BJ (cell line): ENCODE data around the gene OXCT1. TPM values are rescaled to one million over a fixed set of nuclear protein-coding genes. Genes with fewer than 3 reads are reported as not detected.
"Not testable (repeated sequence)": the region's sequence is repeated elsewhere in the genome, so short reads cannot be mapped to it uniquely, and the experiment has no call there.

Experiments
- CTCF ChIA-PET: fragments of 350-600 bp; formaldehyde crosslinking; extraction: SDS; loops from one replicate; lab custom pipeline; 2021; ENCODE audit warnings: antibody characterized with exemption, inconsistent platforms; lab: Yijun Ruan, JAX
- POLR2A ChIA-PET: fragments of 300-600 bp; sonication (Branson Sonifier 250); formaldehyde crosslinking; extraction: SDS; loops from one replicate; lab custom pipeline; 2021; ENCODE audit warnings: antibody characterized with exemption; lab: Charles Lee
- DNase-seq: peaks from one replicate; pipeline ENCODE4 v3.0.0-alpha.2; 2011; ENCODE audit warnings: low read depth
- H3K27me3 ChIP-seq: 2 replicates; pipeline ENCODE4 v1.6.0; 2011; ENCODE audit warnings: low read length; ENCODE audit not compliant: control insufficient read depth, insufficient read depth
- H3K36me3 ChIP-seq: 2 replicates; pipeline ENCODE4 v1.5.1; 2011; ENCODE audit warnings: low read length; ENCODE audit not compliant: control insufficient read depth, insufficient read depth
- H3K4me3 ChIP-seq: 2 replicates; pipeline ENCODE4 v1.5.1; 2011; ENCODE audit warnings: low read depth, mild to moderate bottlenecking, control low read depth, low read length
- CTCF ChIP-seq: IDR thresholded peaks from 2 replicates; pipeline ENCODE4 v1.5.1; 2011; ENCODE audit warnings: low read depth, mild to moderate bottlenecking, control low read depth, inconsistent platforms, low read length, moderate library complexity; ENCODE audit not compliant: insufficient read depth
- polyA plus RNA-seq: library from polyadenylated mRNA; depleted of rRNA; stranded (reverse); fragments of >200 nt; gene quantifications from 2 replicates; pipeline ENCODE4 v1.2.3, GENCODE V29; 2011

OXCT1 gene
- polyA plus RNA-seq, 1 experiment: 12.0 TPM

DNA sequence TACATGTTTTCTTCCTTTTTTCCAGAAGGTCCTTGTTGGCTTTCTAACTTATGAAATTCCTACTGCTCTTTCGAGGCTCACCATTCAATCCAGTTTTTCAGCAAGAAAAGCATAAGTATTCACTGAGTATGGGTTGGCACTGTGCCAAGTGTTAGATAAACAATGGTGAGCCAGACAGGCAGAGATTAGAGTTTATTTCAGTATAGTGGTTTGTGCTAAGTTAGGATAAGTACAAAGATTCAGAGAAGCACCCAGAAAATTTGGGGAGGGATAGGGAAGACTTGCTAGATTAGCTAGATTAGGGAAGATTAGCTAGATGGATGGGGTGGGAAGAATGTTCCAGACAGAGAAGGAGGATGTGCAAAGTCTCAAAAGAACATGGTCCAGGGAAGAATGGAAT is 122.9 kb downstream of the OXCT1 start:
- CTCF ChIA-PET: no interaction called here
- TF ChIP-seq CTCF: no peak
- DNase-seq: no peak
- Histone ChIP-seq H3K4me3 (no peak overlapping the region), H3K27me3 (no peaks in the 10 kb centered on the region), H3K36me3 (no peaks in the 10 kb centered on the region; the same call in 1 of the 2 replicates)
- POLR2A ChIA-PET: no interaction called here

- H3K4me3 ChIP-seq, DNase-seq, H3K27me3 ChIP-seq, CTCF ChIA-PET, POLR2A ChIA-PET, H3K36me3 ChIP-seq: not testable (repeated sequence)
Observed at GRCh38 chr5:41742608-41743007, 127.6 kb downstream of the OXCT1 start.

DNA sequence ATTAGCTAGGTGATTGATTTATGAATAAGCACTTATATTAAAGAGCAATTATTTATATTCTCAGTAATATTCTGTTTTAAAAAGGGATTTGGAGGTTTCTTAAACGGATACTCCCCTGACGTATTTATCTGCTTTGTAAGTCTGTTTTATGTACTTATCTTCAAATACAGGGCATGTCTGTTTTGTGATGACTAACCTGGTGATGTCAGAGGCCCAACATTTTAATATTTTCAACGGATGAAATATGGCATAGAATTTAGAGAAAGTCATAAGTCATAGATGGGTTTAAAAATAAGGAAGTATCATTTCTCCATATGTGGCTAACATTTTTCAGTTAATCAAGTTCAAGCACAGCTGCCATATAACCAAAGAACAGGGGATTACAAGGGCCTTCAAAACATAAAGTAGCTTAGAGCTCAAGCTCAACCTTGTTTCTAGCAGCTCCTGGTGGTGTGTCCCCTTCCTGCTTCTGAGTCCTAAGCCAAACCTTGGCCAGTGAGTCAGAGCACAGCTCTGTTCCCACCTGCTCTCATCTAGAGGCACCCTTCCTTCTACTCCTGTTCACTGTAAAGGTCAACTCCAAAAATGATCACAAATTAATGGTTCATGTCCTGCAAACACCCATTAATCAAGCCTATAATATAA is 131.4 kb downstream of the OXCT1 start:
- DNase-seq: no peak
- no peak for TF ChIP-seq CTCF
- ChIA-PET CTCF (interaction anchor here (0.7 kb wide), 1 partner anchor 105 kb away, joined by 3 read pairs; no protein-coding TSS in a partner anchor), POLR2A (no interaction called here)
- Histone ChIP-seq H3K27me3 (no peaks in the 10 kb centered on the region), H3K4me3 (no peak overlapping the region), H3K36me3 (no peaks in the 10 kb centered on the region)

DNA sequence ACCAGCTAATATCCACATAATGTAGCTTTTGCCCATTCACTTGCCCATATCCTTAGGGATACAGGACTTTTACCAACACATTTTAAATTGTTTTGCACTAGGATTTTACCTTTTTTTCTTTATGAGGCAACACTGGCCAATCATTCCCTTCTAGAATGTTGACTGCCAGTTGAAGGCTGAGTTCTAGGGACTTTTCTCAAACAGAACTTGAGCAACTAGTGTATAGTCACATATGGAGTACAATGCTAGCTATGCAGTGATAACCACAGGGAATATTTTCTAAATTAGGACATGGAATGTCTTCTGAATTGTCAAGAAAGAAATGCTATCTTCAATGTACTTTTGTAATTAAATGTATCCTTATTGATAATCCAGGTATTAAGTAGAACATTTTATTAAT is 133.6 kb downstream of the OXCT1 start:
- H3K4me3 ChIP-seq: no peak overlapping the region
- ChIA-PET POLR2A (no interaction called here), CTCF (no interaction called here)
- H3K27me3 ChIP-seq: no peaks in the 10 kb centered on the region
- H3K36me3 ChIP-seq: no peaks in the 10 kb centered on the region
- no peak for DNase-seq
- no peak for TF ChIP-seq CTCF

- CTCF ChIA-PET: no interaction called here
- DNase-seq: no peak
- POLR2A ChIA-PET: no interaction called here
- Histone ChIP-seq H3K27me3 (no peaks in the 10 kb centered on the region), H3K4me3 (no peak overlapping the region), H3K36me3 (no peaks in the 10 kb centered on the region)
- TF ChIP-seq CTCF: no peak
Observed at GRCh38 chr5:41735213-41735612, 135.0 kb downstream of the OXCT1 start.

DNA sequence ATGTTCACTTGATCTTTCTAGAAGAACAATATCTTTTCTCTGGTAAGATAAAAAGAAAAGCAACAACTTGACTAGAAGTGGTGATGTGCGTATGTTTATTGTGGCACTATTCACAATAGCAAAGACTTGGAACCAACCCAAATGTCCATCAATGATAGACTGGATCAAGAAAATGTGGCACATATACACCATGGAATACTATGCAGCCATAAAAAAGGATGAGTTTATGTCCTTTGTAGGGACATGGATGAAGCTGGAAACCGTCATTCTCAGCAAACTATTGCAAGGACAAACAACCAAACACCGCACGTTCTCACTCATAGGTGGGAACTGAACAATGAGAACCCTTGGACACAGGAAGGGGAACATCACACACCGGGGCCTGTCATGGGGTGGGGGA is 140.8 kb downstream of the OXCT1 start:
- H3K27me3 ChIP-seq, POLR2A ChIA-PET, CTCF ChIA-PET: not testable (repeated sequence)

More for the DNA sequence above, 140.8 kb downstream of the OXCT1 start:
- DNase-seq, H3K4me3 ChIP-seq, H3K36me3 ChIP-seq: not testable (repeated sequence)
